ENCODE measurements around the gene DENND4A.

- TF ChIP-seq POLR2A (IDR thresholded peaks at IDR 0.05) = no peak
- peak in 2 of 4 experiments; percentile 3 to 6 for TF ChIP-seq CTCF (IDR thresholded peaks at IDR 0.05)
- no peak for TF ChIP-seq POLR2AphosphoS5 (IDR thresholded peaks at IDR 0.05)
- TF ChIP-seq EP300 (IDR thresholded peaks at IDR 0.05) = no peak
Measured at GRCh38 chr15:65790694-65791334, 1.3 kb downstream of the DENND4A start.

Measured in gastroesophageal sphincter (tissue), 3 donors.